Measurements from ENCODE around the gene DIO3.

DNA sequence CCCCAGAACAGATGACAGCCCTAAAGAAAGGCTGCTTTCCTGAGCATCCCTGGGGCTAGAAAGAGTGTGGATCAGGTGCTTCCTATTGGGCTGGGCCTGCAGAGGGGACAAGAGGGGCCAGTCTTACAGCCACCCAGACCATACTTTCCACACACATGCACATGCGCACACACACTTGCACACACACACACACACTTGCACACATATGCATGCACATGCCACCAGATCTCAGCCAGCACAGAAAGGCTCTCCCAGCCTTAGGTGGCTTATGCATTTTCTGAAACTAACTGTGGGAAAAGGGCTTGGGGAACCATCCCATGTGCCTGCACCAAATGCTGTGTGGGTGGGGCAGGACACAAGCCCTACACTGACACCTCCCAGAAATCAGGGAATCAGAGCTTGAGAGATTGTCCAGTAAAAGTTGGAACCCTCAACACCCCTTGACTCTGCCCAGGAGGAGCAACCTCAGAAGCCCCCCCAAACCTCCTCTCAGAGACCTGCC, 2.5 kb upstream of the DIO3 start:
- TF ChIP-seq, protein P1, sequence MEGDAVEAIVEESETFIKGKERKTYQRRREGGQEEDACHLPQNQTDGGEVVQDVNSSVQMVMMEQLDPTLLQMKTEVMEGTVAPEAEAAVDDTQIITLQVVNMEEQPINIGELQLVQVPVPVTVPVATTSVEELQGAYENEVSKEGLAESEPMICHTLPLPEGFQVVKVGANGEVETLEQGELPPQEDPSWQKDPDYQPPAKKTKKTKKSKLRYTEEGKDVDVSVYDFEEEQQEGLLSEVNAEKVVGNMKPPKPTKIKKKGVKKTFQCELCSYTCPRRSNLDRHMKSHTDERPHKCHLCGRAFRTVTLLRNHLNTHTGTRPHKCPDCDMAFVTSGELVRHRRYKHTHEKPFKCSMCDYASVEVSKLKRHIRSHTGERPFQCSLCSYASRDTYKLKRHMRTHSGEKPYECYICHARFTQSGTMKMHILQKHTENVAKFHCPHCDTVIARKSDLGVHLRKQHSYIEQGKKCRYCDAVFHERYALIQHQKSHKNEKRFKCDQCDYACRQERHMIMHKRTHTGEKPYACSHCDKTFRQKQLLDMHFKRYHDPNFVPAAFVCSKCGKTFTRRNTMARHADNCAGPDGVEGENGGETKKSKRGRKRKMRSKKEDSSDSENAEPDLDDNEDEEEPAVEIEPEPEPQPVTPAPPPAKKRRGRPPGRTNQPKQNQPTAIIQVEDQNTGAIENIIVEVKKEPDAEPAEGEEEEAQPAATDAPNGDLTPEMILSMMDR (IDR thresholded peaks at IDR 0.05) = no peak
- no peak for TF ChIP-seq POLR2A (IDR thresholded peaks at IDR 0.05)
